NCI-H1417 treated with DMSO at 0.1 percent for 48 hours (cell line): ENCODE results near the gene TLR4.

Experiments used
- DNase-seq: peaks from one replicate; lab custom pipeline; 2025; lab: John Stamatoyannopoulos, UW

TLR4 gene

DNA sequence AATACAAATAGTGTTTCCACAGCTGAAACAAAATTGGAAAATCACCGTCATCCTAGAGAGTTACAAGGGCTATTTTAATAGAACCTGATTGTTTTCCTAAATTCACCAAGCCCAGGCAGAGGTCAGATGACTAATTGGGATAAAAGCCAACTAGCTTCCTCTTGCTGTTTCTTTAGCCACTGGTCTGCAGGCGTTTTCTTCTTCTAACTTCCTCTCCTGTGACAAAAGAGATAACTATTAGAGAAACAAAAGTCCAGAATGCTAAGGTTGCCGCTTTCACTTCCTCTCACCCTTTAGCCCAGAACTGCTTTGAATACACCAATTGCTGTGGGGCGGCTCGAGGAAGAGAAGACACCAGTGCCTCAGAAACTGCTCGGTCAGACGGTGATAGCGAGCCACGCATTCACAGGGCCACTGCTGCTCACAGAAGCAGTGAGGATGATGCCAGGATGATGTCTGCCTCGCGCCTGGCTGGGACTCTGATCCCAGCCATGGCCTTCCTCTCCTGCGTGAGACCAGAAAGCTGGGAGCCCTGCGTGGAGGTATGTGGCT, at the start of gene TLR4:
Gene TLR4 (plus strand): TSS at position 380 of the 552 bp plus-strand sequence. CDS start 70 bp downstream, at position 450.
- no peak for DNase-seq

DNA sequence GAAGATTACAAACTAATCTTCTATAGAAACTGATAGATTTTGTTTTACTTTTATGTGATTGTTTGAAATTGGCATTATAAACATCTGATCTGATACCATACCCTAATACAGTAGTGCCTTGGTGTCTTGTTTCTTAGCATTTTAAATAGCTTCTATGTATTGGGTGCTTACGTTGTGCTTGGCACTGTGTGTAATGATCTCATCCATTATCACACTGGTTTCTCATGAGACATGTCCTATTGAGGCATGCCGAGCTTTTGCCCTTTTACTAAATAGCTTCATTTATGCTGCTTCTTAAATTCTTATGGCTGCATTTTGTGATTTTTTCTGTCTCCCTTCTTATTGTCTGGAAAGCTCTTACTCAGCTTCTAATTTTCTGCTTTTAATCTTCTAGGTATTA, 48.2 kb upstream of the TLR4 start:
- no peak for DNase-seq

DNA sequence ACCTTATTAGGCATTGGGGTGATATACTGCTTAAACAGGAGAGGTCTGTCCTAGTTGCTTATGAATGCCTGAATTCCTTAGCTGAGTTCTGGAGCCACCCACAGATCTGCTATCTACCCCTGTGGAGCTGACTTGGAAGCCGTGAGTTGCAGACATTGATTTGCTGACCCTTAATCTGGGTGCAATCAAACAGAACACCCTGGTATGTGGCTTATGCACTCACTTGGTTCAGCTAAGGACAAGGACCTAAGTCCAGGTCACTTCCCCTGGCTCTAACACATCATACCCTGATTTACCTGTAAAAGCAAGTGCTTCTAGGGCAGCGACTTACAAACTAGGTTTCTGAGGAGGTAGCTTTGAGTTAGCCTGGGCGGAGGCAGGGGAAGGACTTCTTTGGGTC, 41.6 kb upstream of the TLR4 start:
- DNase-seq = no peak

DNA sequence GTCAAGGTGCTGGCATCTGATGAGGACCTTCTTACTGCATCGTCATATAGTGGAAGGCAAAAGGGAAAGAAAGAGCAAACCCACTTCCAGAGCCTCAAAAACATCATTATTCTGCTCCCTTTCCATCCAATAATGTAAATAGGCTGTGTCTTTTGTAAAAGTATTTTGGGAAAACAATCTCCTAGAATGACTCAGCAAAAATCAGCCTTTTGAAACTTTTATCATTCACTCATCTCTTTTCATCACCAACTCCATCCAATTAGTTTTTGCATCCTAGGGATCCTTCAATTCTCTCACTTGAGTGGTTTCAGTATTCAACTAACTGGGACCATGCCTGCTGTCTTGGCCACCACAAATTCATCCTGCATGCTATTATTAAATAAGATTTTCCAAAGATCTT, 39.8 kb upstream of the TLR4 start:
- no peak for DNase-seq

DNA sequence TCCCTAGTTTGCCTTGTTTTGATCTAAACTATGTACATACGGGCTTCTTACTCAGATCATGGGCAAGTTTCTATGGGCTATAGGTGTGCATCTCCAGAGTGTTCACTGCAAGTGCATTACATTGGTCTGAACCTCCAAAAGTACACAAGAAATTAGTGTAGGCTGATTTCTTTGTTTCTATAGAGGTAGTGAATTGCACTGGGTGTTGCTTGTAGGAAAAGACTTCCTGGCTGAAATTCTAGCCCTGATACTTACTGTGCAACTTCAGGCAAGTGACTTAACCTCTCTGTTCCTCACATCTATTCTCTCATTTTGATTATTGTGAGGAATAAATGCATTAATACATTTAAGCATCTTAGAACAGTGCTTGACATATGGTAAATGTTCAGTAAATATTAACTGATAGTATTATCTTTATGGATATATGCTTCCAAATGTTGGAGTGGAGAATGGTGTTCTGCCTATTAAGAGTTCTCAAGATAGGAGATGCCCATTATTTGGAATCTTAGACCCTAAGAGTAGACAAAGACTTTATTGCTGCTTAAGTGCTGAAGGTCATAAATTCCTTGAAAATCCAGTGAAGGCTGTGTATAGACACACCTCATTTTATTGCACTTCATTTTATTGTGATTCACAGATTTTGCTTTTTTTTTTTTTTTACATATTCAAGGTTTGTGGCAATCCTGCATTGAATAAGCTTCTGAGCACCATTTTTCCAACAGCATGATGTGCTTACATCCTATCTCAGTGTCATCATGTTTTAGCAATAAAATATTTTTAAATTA, 38.4 kb upstream of the TLR4 start:
- DNase-seq = no peak

DNA sequence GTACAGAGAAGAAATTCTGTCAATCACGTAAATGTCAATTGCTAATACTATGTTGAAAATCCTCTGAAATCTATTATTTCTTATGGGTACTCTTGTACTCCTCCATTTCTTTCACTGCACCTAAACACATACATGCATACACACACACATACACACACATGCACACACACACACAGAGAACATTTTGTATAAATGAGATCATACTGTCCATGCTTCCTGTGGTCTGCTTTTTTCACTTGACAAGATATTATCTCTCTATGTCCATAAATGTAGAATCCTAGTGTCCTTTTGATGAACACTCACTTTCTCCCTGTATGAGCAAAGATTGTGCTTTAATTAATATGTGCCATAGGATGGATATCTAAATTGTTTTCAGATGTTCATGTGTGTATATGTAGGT, 32.7 kb upstream of the TLR4 start:
- DNase-seq = no peak

DNA sequence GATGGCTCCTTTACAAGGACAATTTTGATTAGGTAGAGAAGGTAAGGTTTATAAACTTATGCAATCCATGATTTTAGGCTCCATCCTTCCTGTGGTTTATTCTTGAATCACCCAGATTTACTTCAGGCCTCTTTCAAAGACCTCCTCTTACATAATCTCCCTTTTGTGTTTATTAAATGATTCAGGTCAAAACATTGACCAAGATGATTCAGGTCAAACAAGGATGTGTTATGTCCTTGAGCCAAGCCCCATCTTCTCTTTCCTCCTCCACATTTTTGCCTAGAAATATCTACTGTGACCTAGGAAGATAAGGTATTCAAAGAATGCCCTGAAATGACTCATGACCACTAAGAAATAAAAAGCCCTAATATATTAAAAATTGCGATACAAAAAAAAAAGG, 31.8 kb upstream of the TLR4 start:
- no peak for DNase-seq

DNA sequence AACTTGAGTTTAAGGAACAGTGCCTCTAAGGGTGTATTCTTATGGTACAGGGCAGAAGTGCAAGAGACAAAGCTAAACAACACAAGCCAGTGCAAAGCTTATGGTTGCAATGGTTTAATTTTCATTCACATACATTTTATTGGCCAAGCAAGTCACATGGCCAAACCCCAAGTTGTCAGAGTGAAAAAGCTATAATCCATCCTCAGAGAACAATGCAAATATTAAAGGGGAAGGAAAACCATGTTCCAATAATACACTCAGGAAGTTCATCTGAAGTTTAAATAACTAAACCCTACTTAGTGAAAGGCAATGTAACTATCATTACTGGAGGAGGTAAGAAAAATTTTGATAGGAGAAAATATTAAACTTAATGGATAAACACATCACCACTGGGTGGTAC, 26.6 kb upstream of the TLR4 start:
- no peak for DNase-seq

DNA sequence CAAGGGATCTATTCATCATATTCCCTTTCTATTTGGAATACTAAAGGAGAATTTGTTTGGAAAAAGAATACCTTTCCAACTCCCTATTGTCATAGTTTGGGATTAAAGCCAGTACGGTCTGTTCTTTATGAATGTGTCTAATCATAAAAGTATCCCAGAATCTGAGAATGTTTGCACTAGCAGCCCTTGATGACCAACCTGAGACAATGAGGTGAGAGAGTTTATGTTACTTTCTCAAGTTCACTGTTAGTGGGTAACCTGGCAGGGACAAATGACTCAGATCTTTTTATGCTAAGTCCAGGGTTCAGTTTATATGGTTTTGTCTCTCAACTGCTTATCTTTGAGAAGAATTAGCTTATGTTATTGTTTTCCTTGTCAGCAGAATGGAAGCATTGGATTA, 25.3 kb upstream of the TLR4 start:
- DNase-seq = no peak

DNA sequence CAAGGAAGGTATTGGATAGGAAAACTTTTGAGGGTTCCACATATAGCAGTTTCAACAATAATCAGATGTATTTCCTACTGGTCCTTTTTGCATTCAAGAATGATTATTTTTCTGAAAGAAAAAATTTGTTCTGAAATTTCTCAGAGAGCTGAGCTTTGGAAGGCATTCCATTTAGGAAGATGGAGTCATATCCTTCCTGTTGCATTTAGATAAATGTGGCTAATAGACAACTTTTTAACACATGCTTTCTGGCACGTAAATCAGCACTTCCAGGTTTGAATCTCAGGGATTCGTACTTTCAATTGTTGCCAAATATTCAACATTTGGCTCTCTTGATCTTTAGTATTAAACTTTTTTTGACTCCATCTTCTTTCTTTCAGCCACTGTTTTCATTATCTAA, 24.8 kb upstream of the TLR4 start:
- no peak for DNase-seq

DNA sequence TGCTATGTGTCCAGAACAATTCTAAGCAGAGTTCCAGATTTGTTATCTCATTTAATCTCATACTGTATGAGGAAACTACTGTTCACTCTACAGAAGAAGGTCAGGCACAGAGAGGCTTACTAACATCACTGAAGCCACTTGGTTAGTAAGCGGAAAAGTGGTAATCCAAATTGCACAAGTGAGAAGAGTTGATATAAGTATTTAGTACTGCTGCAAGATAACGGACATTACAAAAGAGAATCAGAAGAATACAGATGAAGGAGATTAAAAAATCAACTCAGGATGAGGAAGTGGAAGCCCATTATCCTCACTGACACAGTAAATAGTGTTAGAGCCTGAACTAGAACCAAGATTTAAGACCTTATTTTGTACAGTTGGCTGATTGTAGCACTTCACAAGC, 22.3 kb upstream of the TLR4 start:
- DNase-seq = no peak

DNA sequence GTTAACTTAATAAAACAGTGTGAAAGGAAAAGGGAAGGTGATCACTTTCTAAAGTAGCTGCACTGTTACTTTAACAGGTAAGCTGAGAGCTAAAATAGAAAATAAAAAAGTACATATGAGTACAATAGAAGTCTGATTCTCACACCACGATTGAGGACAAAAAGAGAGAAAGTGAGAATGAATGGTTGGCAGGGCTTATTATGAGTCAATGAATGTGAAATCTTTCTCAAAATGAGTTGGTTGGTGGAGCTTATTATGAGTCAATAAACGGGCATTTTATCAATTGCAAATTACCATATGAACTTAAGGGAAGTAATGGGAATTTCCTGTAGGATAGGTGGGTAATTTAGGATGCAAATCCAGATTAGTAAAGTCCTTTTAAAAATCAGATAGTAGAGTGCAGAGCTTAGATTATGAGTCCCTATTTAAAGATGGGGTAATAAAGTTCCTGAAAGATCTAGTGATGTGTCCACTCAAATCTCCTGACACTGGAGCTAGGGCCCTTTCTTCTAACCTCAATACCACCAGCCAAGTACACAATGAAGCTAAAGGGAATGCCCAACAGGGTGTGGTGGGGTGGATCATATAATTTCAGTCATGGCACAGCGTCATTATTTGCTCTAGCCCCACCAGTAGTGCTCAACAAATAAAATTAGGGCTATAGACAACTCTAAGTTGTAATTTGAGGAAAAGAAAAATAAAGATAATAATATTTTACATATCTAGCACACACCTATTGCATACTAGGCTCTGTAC, 21.1 kb upstream of the TLR4 start:
- no peak for DNase-seq

DNA sequence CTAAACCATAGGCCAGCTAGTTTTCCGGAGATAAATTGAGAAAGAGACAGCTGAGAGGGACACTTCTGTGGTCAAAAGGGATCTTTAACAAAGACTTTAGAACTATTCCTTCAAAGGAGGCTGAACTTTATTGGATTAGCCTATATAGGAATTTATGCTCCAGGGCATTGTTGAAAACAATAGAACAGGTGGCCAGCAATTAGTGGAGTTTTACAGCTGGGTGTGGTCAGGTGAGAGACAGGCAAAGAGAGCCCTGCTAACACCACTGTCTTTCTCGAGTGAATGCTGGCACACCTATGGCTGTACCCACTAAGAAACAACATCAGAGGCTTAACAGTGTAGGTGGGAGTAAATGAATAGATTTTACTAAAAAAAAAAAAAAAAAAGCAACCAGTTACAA, 16.7 kb upstream of the TLR4 start:
- no peak for DNase-seq

DNA sequence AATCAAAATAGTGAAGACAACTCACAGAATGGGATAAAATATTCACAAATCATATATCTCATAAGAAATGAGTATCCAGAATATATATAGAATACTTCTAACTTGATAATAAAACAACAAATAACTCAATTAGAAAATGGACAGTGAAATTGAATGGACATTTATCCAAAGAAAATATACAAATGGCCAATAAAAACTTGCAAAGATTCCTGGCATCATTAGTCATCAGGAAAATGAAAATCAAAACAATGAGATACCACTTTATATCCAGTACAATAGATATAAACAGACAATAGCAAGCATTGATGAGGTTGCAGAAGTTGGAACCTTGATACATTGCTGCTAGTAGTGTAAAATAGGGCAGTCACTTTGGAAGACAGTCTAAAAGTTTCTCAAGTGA, 12.8 kb upstream of the TLR4 start:
- no peak for DNase-seq

DNA sequence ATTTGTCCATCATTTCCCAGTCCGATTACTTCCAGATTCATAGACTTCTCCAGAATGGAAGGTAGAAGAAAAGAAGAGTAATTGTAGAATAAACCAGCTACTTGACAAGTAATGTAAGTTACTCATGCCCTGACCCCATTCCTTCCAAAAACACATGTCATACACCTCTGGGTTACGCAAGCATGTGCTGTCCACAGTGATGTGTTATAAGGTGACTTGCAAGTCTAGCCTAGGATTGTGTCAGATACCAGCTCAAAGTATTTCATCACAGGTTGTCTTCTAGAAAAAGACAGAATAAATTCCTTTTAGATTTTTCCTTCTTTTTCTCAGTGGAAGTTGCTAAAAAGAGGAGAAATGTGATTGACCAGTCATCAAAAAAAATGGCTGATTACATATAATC, 8.0 kb upstream of the TLR4 start:
- no peak for DNase-seq

DNA sequence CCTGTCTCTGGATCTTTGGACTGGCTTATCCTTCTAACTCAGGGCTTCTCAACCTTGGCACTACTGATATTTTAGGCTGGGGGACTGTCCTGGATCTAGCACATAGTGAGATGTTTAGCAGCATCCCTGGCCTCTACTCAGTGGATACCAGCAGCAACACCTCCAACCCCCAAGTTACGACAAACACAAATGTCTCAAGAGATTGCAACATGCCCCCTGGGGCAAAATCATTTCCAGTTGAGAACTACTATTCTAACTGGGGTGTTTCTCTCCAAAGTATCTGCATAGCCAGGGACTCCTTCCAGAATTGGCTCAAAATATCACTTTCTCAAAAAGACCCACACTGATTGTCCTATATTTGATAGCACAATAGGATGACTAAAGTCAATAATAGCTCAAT, 7.2 kb upstream of the TLR4 start:
- no peak for DNase-seq

DNA sequence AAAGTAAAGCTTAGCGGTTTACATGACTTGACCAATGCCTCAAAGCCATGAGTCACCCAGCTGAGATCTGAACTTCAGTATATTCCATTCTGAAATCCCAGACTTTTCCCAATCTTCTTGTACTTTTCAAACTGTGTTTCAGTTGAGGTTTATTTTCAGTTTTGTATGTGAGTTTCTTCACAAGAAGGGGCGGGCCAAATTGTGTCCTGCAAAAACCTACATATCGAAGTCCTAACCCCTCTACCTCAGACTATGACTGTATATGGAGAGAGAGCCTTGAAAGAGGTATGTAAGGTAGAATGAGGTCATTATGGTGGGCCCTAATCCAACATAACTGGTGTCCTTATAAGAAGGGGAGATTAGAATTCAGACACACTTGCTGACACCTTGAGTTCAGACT, 666 bp upstream of the TLR4 start:
- DNase-seq = no peak

DNA sequence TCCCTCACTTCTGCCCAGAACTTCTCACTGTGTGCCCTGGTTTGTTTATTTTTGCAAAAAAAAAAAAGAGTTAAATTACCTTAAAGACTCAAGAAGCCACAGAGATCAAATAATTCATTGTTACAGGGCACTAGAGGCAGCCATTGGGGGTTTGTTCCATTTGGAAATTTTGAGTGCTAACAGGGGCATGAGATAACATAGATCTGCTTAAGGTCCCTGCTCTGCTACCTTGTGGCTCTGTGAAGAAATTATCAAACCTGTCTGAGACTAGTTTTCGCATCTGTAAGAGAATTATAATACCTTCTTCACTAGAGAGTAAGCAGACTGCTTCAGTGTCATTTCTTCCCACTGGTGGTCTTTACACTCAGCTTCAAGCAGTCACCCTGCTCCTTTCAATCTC, 394 bp downstream of the TLR4 start:
- no peak for DNase-seq

DNA sequence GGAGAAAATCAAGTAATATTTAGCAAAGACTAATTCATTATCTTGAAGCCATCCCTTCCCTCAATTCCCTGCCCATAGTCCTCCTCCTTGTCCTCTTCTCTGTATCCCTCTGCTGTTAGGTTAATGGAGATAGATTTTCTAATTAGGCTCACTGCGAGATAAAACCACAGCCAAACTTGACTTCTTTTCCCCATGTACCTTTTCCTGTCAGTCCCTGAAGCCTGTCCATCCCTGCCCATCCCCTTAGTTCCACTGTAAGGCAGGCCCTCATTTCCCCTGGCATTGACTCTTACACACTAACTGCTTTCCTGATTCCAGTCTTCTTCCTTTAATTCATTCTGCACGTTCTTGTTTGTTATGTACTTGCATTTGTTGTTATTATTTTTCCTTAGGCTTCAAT, 1.2 kb downstream of the TLR4 start:
- DNase-seq = no peak

DNA sequence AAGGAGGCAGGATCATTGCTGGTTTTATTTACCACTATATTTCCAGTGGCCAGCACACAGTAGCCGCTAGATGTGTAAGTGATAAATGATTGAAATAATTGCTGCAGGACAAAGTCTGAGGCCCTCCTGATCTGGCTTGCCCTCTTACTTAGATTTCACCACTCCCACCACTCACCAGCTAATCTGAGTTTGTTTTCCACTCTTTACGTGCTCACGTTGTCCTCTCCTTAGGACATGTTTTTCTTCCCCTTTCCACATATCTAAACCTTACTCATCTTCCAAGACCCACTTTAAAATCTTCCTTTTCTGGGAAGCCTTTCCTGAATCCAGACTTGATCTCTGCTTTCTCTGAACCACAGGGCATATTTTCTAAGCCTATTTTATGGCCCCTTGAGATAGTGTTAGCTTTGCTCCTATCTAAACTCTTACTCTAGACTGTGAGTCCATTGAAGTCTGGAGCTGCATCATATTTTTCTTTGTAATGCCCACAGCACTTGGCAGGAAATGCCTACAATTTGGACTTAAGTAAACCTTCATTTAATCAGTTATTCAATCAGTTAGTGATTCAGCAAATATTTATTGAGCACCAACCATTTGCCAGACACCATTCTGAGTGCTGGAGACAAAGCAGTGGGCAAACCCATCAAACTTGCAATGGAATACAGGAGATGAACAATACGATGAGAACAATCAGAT, 2.4 kb downstream of the TLR4 start:
- no peak for DNase-seq

DNA sequence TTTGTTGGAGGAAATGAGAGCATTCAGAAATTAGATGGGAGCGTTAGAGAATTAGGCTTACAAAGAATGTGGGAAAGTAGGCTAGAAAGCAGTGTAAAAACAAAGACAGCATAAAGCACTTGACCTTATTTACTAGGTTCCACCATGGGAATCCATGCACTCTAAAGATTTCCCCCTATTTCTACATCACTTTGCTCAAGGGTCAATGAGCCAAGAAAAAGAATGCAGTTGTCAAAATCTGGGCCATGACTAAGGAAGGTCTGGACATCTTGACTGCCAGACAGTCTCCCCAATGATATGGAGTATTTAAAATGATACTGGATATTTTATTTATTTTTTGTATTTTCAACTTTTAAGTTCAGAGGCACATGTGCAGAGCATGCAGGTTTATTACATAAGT, 3.4 kb downstream of the TLR4 start:
- no peak for DNase-seq

DNA sequence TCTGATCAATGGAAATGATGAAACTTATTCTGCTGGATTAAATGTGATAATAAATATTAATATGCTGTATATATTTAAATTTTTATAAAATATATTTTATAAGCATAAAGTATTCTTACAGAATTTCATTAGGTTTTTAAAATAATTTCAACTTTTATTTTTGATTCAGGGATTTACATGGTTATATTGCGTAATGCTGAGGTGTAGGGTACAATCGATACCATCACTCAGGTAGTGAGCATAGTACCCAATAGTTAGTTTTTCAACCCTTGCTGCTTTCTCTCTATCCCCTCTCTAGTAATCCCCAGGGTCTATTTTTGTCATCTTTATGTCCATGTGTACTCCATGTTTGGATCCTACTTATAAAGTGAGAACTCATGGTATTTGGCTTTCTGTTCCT, 5.7 kb downstream of the TLR4 start:
- DNase-seq = no peak

DNA sequence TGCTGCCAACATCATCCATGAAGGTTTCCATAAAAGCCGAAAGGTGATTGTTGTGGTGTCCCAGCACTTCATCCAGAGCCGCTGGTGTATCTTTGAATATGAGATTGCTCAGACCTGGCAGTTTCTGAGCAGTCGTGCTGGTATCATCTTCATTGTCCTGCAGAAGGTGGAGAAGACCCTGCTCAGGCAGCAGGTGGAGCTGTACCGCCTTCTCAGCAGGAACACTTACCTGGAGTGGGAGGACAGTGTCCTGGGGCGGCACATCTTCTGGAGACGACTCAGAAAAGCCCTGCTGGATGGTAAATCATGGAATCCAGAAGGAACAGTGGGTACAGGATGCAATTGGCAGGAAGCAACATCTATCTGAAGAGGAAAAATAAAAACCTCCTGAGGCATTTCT, 10.1 kb downstream of the TLR4 start:
- DNase-seq = no peak
